ENCODE results near the gene C1QTNF6.

DNA sequence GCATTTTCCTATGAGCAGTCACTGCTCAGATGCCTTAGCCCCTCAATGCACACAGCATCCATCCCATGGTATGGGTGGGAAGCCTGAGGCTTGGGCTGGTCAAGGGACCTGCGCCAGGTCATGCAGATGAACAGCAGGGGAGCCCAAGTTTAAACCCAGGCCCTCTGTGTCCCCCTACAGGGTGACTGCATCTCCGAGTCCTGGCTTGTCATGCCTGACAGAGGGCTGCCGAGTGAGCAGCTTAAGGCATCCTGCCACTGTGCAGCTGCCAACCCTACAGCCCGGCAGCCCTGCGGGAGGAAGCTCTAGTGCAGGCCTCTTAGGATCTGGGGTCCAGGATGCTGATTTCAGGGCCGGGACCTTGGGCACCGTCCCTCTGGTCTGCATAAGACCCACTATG lies 48.3 kb downstream of the C1QTNF6 start:
- TF ChIP-seq, protein P1, sequence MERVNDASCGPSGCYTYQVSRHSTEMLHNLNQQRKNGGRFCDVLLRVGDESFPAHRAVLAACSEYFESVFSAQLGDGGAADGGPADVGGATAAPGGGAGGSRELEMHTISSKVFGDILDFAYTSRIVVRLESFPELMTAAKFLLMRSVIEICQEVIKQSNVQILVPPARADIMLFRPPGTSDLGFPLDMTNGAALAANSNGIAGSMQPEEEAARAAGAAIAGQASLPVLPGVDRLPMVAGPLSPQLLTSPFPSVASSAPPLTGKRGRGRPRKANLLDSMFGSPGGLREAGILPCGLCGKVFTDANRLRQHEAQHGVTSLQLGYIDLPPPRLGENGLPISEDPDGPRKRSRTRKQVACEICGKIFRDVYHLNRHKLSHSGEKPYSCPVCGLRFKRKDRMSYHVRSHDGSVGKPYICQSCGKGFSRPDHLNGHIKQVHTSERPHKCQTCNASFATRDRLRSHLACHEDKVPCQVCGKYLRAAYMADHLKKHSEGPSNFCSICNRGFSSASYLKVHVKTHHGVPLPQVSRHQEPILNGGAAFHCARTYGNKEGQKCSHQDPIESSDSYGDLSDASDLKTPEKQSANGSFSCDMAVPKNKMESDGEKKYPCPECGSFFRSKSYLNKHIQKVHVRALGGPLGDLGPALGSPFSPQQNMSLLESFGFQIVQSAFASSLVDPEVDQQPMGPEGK (CRISPR knock-in tag; IDR thresholded peaks at IDR 0.05; ENCODE audit: borderline replicate concordance), result no peak
- TF ChIP-seq ZFP30 (CRISPR knock-in tag; IDR thresholded peaks at IDR 0.05), result no peak
- TF ChIP-seq ISL1 (CRISPR knock-in tag; IDR thresholded peaks at IDR 0.05), result no peak
- no peak for TF ChIP-seq GLIS3 (CRISPR knock-in tag; IDR thresholded peaks at IDR 0.05)
